Tibial nerve (tissue), 4 donors: Measurements from ENCODE around the gene SDR39U1.

Source experiments
- EP300 ChIP-seq, 2 donors: sonication (generic); formaldehyde crosslinking; IDR thresholded peaks; one replicate each; pipeline ENCODE4 v1.6.1; 2017; ENCODE audit warnings: antibody characterized with exemption in 2 of 2, mild to moderate bottlenecking in 1 of 2
- POLR2A ChIP-seq, 2 donors: fragments of 450-650 bp; IDR thresholded peaks; one replicate each; pipeline ENCODE4 v1.6.1; 2017; ENCODE audit warnings: antibody characterized with exemption in 2 of 2, mild to moderate bottlenecking in 2 of 2, moderate library complexity in 2 of 2
- TF ChIP-seq, protein P1 (sequence below), 5 experiments: fragments of 200-600 bp in 3 of 5; fragments of 450-650 bp in 2 of 5; sonication (generic) in 3 of 5; IDR thresholded peaks; one replicate each; pipeline ENCODE4 v1.5.1; 2016 to 2019; ENCODE audit warnings: antibody characterized with exemption in 5 of 5, mild to moderate bottlenecking in 3 of 5, moderate library complexity in 2 of 5

- TF ChIP-seq, protein P1, sequence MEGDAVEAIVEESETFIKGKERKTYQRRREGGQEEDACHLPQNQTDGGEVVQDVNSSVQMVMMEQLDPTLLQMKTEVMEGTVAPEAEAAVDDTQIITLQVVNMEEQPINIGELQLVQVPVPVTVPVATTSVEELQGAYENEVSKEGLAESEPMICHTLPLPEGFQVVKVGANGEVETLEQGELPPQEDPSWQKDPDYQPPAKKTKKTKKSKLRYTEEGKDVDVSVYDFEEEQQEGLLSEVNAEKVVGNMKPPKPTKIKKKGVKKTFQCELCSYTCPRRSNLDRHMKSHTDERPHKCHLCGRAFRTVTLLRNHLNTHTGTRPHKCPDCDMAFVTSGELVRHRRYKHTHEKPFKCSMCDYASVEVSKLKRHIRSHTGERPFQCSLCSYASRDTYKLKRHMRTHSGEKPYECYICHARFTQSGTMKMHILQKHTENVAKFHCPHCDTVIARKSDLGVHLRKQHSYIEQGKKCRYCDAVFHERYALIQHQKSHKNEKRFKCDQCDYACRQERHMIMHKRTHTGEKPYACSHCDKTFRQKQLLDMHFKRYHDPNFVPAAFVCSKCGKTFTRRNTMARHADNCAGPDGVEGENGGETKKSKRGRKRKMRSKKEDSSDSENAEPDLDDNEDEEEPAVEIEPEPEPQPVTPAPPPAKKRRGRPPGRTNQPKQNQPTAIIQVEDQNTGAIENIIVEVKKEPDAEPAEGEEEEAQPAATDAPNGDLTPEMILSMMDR (IDR thresholded peaks at IDR 0.05): no peak
- TF ChIP-seq POLR2A (IDR thresholded peaks at IDR 0.05) (no peak), EP300 (IDR thresholded peaks at IDR 0.05) (no peak)
Measured at GRCh38 chr14:24427537-24428508, 14.8 kb downstream of the SDR39U1 start.
